Measurements from ENCODE around the gene CYP4F3. TPM values are rescaled to one million over a fixed set of nuclear protein-coding genes. Genes with fewer than 3 reads are reported as not detected.
"Not testable (repeated sequence)": the region's sequence is repeated elsewhere in the genome, so short reads cannot be mapped to it uniquely, and the experiment has no call there.

Gene CYP4F3
- polyA plus RNA-seq, 3 donors = 0.15 to 0.51 (median 0.18) TPM

- peak in 1 of 3 donors; percentile 8 for DNase-seq (ENCODE audit: low read depth in 3 of 3, low spot score in 2 of 3)
These were observed 11.5 kb upstream of the CYP4F3 start for GRCh38 chr19:15629003-15629880.

- DNase-seq (ENCODE audit: low read depth in 3 of 3, low spot score in 2 of 3) = no peak
These were observed 8.9 kb upstream of the CYP4F3 start for GRCh38 chr19:15631817-15632216.

GRCh38 chr19:15633082-15633835 lies 7.4 kb upstream of the CYP4F3 start:
- no peak for DNase-seq (ENCODE audit: low read depth in 3 of 3, low spot score in 2 of 3)

- DNase-seq (ENCODE audit: low read depth in 3 of 3, low spot score in 2 of 3) = no peak
These were observed 6.6 kb upstream of the CYP4F3 start for GRCh38 chr19:15634105-15634504.

GRCh38 chr19:15635016-15635805 lies 5.5 kb upstream of the CYP4F3 start:
- no peak for DNase-seq (ENCODE audit: low read depth in 3 of 3, low spot score in 2 of 3)

- DNase-seq (ENCODE audit: low read depth in 3 of 3, low spot score in 2 of 3) = no peak
These were observed 4.7 kb upstream of the CYP4F3 start for GRCh38 chr19:15636026-15636425.

GRCh38 chr19:15639596-15639995 lies 1.1 kb upstream of the CYP4F3 start:
- DNase-seq (ENCODE audit: low read depth in 3 of 3, low spot score in 2 of 3) = no peak

GRCh38 chr19:15640904-15641597 lies 354 bp downstream of the CYP4F3 start:
- no peak for DNase-seq (ENCODE audit: low read depth in 3 of 3, low spot score in 2 of 3)

GRCh38 chr19:15641901-15642491 lies 1.3 kb downstream of the CYP4F3 start:
- DNase-seq (ENCODE audit: low read depth in 3 of 3, low spot score in 2 of 3) = no peak

- no peak for DNase-seq (ENCODE audit: low read depth in 3 of 3, low spot score in 2 of 3)
These were observed 2.1 kb downstream of the CYP4F3 start for GRCh38 chr19:15642807-15643206.

- DNase-seq (ENCODE audit: low read depth in 3 of 3, low spot score in 2 of 3) = no peak
These were observed 2.7 kb downstream of the CYP4F3 start for GRCh38 chr19:15643387-15643786.

GRCh38 chr19:15644066-15644741 lies 3.5 kb downstream of the CYP4F3 start:
- DNase-seq (ENCODE audit: low read depth in 3 of 3, low spot score in 2 of 3) = no peak

- no peak for DNase-seq (ENCODE audit: low read depth in 3 of 3, low spot score in 2 of 3)
These were observed 4.1 kb downstream of the CYP4F3 start for GRCh38 chr19:15644816-15645215.

GRCh38 chr19:15649526-15649925 lies 8.8 kb downstream of the CYP4F3 start:
- DNase-seq (ENCODE audit: low read depth in 3 of 3, low spot score in 2 of 3) = no peak

- not testable (repeated sequence) for DNase-seq (ENCODE audit: low read depth in 3 of 3, low spot score in 2 of 3)
These were observed 9.4 kb downstream of the CYP4F3 start for GRCh38 chr19:15650123-15650522.

- no peak for DNase-seq (ENCODE audit: low read depth in 3 of 3, low spot score in 2 of 3)
These were observed 11.1 kb downstream of the CYP4F3 start for GRCh38 chr19:15651791-15652190.

GRCh38 chr19:15652559-15653278 lies 12.0 kb downstream of the CYP4F3 start:
- DNase-seq (ENCODE audit: low read depth in 3 of 3, low spot score in 2 of 3) = no peak

- DNase-seq (ENCODE audit: low read depth in 3 of 3, low spot score in 2 of 3) = no peak
These were observed 15.8 kb downstream of the CYP4F3 start for GRCh38 chr19:15656467-15656866.

GRCh38 chr19:15663247-15663646 lies 22.6 kb downstream of the CYP4F3 start:
- no peak for DNase-seq (ENCODE audit: low read depth in 3 of 3, low spot score in 2 of 3)
